Testis (tissue), 2 donors: ENCODE measurements around the gene NCAM2.

Experiments
- POLR2A ChIP-seq: fragments of 450-650 bp; IDR thresholded peaks from one replicate; pipeline ENCODE4 v1.6.1; 2017; ENCODE audit warnings: antibody characterized with exemption, mild to moderate bottlenecking, moderate library complexity
- TF ChIP-seq, protein P1 (sequence below), 3 experiments: fragments of 450-650 bp in 2 of 3; fragments of 200-600 bp in 1 of 3; sonication (generic) in 1 of 3; IDR thresholded peaks; one replicate each; pipeline ENCODE4 v1.5.1; 2016 to 2019; ENCODE audit warnings: antibody characterized with exemption in 3 of 3, mild to moderate bottlenecking in 2 of 3, moderate library complexity in 1 of 3

DNA sequence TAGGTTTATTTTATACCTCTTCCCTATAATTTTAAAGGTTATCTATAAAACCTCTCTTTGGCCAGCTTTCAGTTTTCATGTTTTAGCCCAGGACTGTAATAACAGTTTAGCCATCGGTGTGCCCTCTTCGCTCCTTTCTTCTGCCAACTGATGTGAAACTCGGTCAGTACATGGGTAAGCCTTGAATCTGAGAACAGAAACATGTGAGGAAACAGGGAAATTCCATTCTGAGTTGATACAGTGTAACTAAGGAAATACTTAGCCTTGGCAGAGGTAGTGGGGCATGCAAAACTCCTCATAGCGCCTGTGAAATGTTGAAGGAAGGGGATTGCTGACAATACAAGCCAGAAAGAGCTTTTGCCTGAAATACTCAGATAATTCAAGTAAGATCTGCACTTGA is 465.2 kb downstream of the NCAM2 start:
- no peak for TF ChIP-seq POLR2A
- TF ChIP-seq, protein P1, sequence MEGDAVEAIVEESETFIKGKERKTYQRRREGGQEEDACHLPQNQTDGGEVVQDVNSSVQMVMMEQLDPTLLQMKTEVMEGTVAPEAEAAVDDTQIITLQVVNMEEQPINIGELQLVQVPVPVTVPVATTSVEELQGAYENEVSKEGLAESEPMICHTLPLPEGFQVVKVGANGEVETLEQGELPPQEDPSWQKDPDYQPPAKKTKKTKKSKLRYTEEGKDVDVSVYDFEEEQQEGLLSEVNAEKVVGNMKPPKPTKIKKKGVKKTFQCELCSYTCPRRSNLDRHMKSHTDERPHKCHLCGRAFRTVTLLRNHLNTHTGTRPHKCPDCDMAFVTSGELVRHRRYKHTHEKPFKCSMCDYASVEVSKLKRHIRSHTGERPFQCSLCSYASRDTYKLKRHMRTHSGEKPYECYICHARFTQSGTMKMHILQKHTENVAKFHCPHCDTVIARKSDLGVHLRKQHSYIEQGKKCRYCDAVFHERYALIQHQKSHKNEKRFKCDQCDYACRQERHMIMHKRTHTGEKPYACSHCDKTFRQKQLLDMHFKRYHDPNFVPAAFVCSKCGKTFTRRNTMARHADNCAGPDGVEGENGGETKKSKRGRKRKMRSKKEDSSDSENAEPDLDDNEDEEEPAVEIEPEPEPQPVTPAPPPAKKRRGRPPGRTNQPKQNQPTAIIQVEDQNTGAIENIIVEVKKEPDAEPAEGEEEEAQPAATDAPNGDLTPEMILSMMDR (IDR thresholded peaks at IDR 0.05) = no peak
